H4 (cell line): Measurements from ENCODE around the gene H2AZ2. TPM values are rescaled to one million over a fixed set of nuclear protein-coding genes. Genes with fewer than 3 reads are reported as not detected.
A peak's percentile ranks its signal among the peaks of the same experiment; 100 is the strongest.
"Not testable (repeated sequence)": the region's sequence is repeated elsewhere in the genome, so short reads cannot be mapped to it uniquely, and the experiment has no call there.

ENCODE experiments used
- DNase-seq: peaks from one replicate; pipeline ENCODE4 v3.0.0-alpha.2; 2015; ENCODE audit warnings: low spot score
- total RNA-seq: library from RNA; depleted of rRNA; stranded (reverse); fragments of >200 nt; shearing (Covaris generic); gene quantifications from 2 replicates; pipeline ENCODE4 v1.2.3, GENCODE V29; 2014

Gene H2AZ2
- total RNA-seq, 1 experiment from 2014 or later = 875 TPM

GRCh38 chr7:44870780-44871179 is 22.9 kb upstream of the H2AZ2 start:
- not testable (repeated sequence) for DNase-seq

- DNase-seq = not testable (repeated sequence)
These were observed 22.4 kb upstream of the H2AZ2 start for GRCh38 chr7:44870336-44870735.

- peak; percentile 82 for DNase-seq
These were observed 19.4 kb upstream of the H2AZ2 start for GRCh38 chr7:44867073-44867995.

GRCh38 chr7:44861949-44862348 is 14.1 kb upstream of the H2AZ2 start:
- not testable (repeated sequence) for DNase-seq

GRCh38 chr7:44858161-44858560 is 10.3 kb upstream of the H2AZ2 start:
- no peak for DNase-seq

- no peak for DNase-seq
These were observed 6.9 kb upstream of the H2AZ2 start for GRCh38 chr7:44854644-44855364.

- no peak for DNase-seq
These were observed 5.5 kb upstream of the H2AZ2 start for GRCh38 chr7:44853391-44853790.

GRCh38 chr7:44852590-44852989 is 4.7 kb upstream of the H2AZ2 start:
- DNase-seq = no peak

- no peak for DNase-seq
These were observed 2.1 kb upstream of the H2AZ2 start for GRCh38 chr7:44849885-44850544.

GRCh38 chr7:44849259-44849884 is 1.5 kb upstream of the H2AZ2 start:
- no peak for DNase-seq

GRCh38 chr7:44847509-44847919 is 373 bp downstream of the H2AZ2 start:
- DNase-seq = peak; percentile 86

GRCh38 chr7:44846816-44847508 is 925 bp downstream of the H2AZ2 start:
- no peak for DNase-seq

- not testable (repeated sequence) for DNase-seq
These were observed 1.5 kb downstream of the H2AZ2 start for GRCh38 chr7:44846390-44846789.

GRCh38 chr7:44845451-44845850 is 2.4 kb downstream of the H2AZ2 start:
- no peak for DNase-seq

- DNase-seq = not testable (repeated sequence)
These were observed 4.4 kb downstream of the H2AZ2 start for GRCh38 chr7:44843440-44843839.

- not testable (repeated sequence) for DNase-seq
These were observed 5.2 kb downstream of the H2AZ2 start for GRCh38 chr7:44842675-44843074.

- no peak for DNase-seq
These were observed 9.1 kb downstream of the H2AZ2 start for GRCh38 chr7:44838751-44839150.

GRCh38 chr7:44827567-44827966 is 20.3 kb downstream of the H2AZ2 start:
- no peak for DNase-seq

- no peak for DNase-seq
These were observed 22.9 kb downstream of the H2AZ2 start for GRCh38 chr7:44824894-44825526.

- no peak for DNase-seq
These were observed 24.6 kb downstream of the H2AZ2 start for GRCh38 chr7:44823255-44823781.
